GM12878 (cell line): ENCODE measurements around the gene NR2C2AP. TPM values are rescaled to one million over a fixed set of nuclear protein-coding genes. Genes with fewer than 3 reads are reported as not detected.

Source experiments
- DPF2 ChIP-seq: fragments of 450-650 bp; IDR thresholded peaks from 2 replicates; pipeline ENCODE4 v1.6.1; 2017; ENCODE audit warnings: mild to moderate bottlenecking
- E2F4 ChIP-seq: IDR thresholded peaks from 2 replicates; pipeline ENCODE4 v1.6.1; 2012; ENCODE audit warnings: low read depth, low read length, improper control_type of control experiment
- RELB ChIP-seq: fragments of 450-650 bp; IDR thresholded peaks from 2 replicates; pipeline ENCODE4 v1.6.1; 2017; ENCODE audit warnings: low read depth, mild to moderate bottlenecking, moderate library complexity
- SMC3 ChIP-seq: IDR thresholded peaks from 2 replicates; pipeline ENCODE4 v1.6.1; 2011; ENCODE audit warnings: low read length, improper control_type of control experiment, borderline replicate concordance
- TCF3 ChIP-seq: IDR thresholded peaks from 2 replicates; pipeline ENCODE4 v1.6.1; 2012; ENCODE audit warnings: low read depth, mild to moderate bottlenecking, low read length, borderline replicate concordance; ENCODE audit not compliant: insufficient read depth
- ZNF207 ChIP-seq: fragments of 450-650 bp; IDR thresholded peaks from 2 replicates; pipeline ENCODE4 v1.6.1; 2014; ENCODE audit warnings: antibody characterized with exemption, mild to moderate bottlenecking, borderline replicate concordance
- polyA plus RNA-seq, 11 experiments: library from polyadenylated mRNA; depleted of rRNA in 4 of 11; unstranded in 6 of 11; stranded (reverse) in 5 of 11; fragments of >200 nt; fragmentation: Nextera tagmentation in 4 of 11; fragmentation: Illumina TruSeq in 1 of 11; extraction: Ambion mirVana in 4 of 11; extraction: Trizol in 1 of 11; gene quantifications; 1 replicate in 1 of 11; 2 replicates in 10 of 11; pipeline versions ENCODE4 v1.2.1 to v1.2.3, GENCODE V29; 2011 to 2016; ENCODE audit warnings: inconsistent platforms in 2 of 11, missing spikeins in 2 of 11, low read depth in 1 of 11
- total RNA-seq, 4 experiments: library from RNA; depleted of rRNA in 3 of 4; stranded (reverse); fragments of >200 nt in 3 of 4; fragmentation: Illumina TruSeq in 1 of 4; extraction: Trizol in 1 of 4; gene quantifications; 2 replicates each; pipeline versions ENCODE4 v1.2.1 to v1.2.3, GENCODE V29; 2013 to 2021
- TF ChIP-seq, protein P1 (sequence below): IDR thresholded peaks from 2 replicates; pipeline ENCODE4 v1.6.1; 2011; ENCODE audit warnings: mild to moderate bottlenecking, low read depth, low read length, moderate library complexity; ENCODE audit not compliant: insufficient replicate concordance

Gene NR2C2AP
- total and polyA plus RNA-seq, 10 of the 15 experiments (the other 5 are each of a cell fraction or from before 2014, with no cell fraction given), result 21.5 to 44.8 (median 28.1) TPM

GRCh38 chr19:19185853-19186740 lies 17.1 kb downstream of the NR2C2AP start (continued):
- TF ChIP-seq, protein P1, sequence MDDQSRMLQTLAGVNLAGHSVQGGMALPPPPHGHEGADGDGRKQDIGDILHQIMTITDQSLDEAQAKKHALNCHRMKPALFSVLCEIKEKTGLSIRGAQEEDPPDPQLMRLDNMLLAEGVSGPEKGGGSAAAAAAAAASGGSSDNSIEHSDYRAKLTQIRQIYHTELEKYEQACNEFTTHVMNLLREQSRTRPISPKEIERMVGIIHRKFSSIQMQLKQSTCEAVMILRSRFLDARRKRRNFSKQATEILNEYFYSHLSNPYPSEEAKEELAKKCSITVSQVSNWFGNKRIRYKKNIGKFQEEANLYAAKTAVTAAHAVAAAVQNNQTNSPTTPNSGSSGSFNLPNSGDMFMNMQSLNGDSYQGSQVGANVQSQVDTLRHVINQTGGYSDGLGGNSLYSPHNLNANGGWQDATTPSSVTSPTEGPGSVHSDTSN, result no peak
- TF ChIP-seq RELB (no peak), TCF3 (no peak), DPF2 (no peak), SMC3 (peak; percentile 32; the same call in 1 of the 2 replicates), ZNF207 (no peak), E2F4 (no peak)
- TF ChIP-seq, all 136 proteins: peak for 4
